ENCODE results near the gene NUP160. TPM values are rescaled to one million over a fixed set of nuclear protein-coding genes. Genes with fewer than 3 reads are reported as not detected.
A peak's percentile ranks its signal among the peaks of the same experiment; 100 is the strongest.

Gene NUP160
- polyA plus RNA-seq, 2 of the 4 experiments (the other 2 are of a cell fraction) = 34.9 to 70.4 TPM

- peak; percentile 95 for FAIRE-seq
- ATAC-seq = peak; percentile 94 to 97
- Histone ChIP-seq H3K4me1 (peaks cover 73% of the 10 kb centered on the region), H3K27ac (peak overlapping the region; percentile 88 to 89), H3K9me3 (no peaks in the 10 kb centered on the region), H3K4me2 (peak overlapping the region; percentile 68), H3K4me3 (no peak overlapping the region)
- TF ChIP-seq KDM1A (IDR thresholded peaks at IDR 0.05; ENCODE audit: low read depth) = no peak
- peak in 1 of 2 experiments; percentile 89; a peak in 2 of 4 replicates for TF ChIP-seq CEBPB (IDR thresholded peaks at IDR 0.05)
- TF ChIP-seq EHMT2 (IDR thresholded peaks at IDR 0.05; ENCODE audit: low read depth) = no peak
- peak; percentile 75 for TF ChIP-seq MAX (IDR thresholded peaks at IDR 0.05)
- TF ChIP-seq MYC (IDR thresholded peaks at IDR 0.05; ENCODE audit: borderline replicate concordance, low read length) = no peak
- no peak for TF ChIP-seq PHF8 (IDR thresholded peaks at IDR 0.05; ENCODE audit: borderline replicate concordance, low read depth)
- TF ChIP-seq BCL3 (IDR thresholded peaks at IDR 0.05) = no peak
- no peak for TF ChIP-seq ZFP36 (IDR thresholded peaks at IDR 0.05; ENCODE audit: borderline replicate concordance, partially characterized antibody)
- no peak for TF ChIP-seq RCOR1 (IDR thresholded peaks at IDR 0.05; ENCODE audit: low read depth, low read length)
- peak; percentile 71 to 94; a peak in 4 of 5 replicates for TF ChIP-seq EP300 (IDR thresholded peaks at IDR 0.05)
- TF ChIP-seq PBX3 (IDR thresholded peaks at IDR 0.05) = peak; percentile 77; the same call in 1 of the 2 replicates
- no peak for TF ChIP-seq TFCP2L1 (CRISPR knock-in tag; IDR thresholded peaks at IDR 0.05)
- no peak for TF ChIP-seq CBX2 (IDR thresholded peaks at IDR 0.05; ENCODE audit: borderline replicate concordance, low read depth)
- peak; percentile 18; the same call in 1 of the 2 replicates for TF ChIP-seq HOXB13 (CRISPR knock-in tag; IDR thresholded peaks at IDR 0.05; ENCODE audit: low read depth)
- TF ChIP-seq SMC3 (IDR thresholded peaks at IDR 0.05) = peak; percentile 12; the same call in 1 of the 3 replicates
- no peak for TF ChIP-seq POLR2A (IDR thresholded peaks at IDR 0.05; ENCODE audit: low read length)
- no peak for TF ChIP-seq RARB (CRISPR knock-in tag; IDR thresholded peaks at IDR 0.05)
- no peak for TF ChIP-seq FOXS1 (CRISPR knock-in tag; IDR thresholded peaks at IDR 0.05)
- TF ChIP-seq JUNB (IDR thresholded peaks at IDR 0.05) = peak; percentile 31
- peak; percentile 91 for TF ChIP-seq MAFK (IDR thresholded peaks at IDR 0.05; ENCODE audit: partially characterized antibody)
- TF ChIP-seq, protein P1, sequence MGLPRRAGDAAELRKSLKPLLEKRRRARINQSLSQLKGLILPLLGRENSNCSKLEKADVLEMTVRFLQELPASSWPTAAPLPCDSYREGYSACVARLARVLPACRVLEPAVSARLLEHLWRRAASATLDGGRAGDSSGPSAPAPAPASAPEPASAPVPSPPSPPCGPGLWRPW (IDR thresholded peaks at IDR 0.05) = no peak
- no peak for TF ChIP-seq POLR2AphosphoS2 (conservative IDR thresholded peaks at IDR 0.05; ENCODE audit: low read length)
- no peak for TF ChIP-seq KDM5A (IDR thresholded peaks at IDR 0.05)
- TF ChIP-seq FOSL2 (IDR thresholded peaks at IDR 0.05) = no peak
- peak; percentile 75 for TF ChIP-seq FOSL2 (CRISPR knock-in tag; IDR thresholded peaks at IDR 0.05)
- TF ChIP-seq, protein P2, sequence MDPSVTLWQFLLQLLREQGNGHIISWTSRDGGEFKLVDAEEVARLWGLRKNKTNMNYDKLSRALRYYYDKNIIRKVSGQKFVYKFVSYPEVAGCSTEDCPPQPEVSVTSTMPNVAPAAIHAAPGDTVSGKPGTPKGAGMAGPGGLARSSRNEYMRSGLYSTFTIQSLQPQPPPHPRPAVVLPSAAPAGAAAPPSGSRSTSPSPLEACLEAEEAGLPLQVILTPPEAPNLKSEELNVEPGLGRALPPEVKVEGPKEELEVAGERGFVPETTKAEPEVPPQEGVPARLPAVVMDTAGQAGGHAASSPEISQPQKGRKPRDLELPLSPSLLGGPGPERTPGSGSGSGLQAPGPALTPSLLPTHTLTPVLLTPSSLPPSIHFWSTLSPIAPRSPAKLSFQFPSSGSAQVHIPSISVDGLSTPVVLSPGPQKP (IDR thresholded peaks at IDR 0.05; ENCODE audit: low read depth, low read length) = no peak
- peak; percentile 93; the same call in 1 of the 2 replicates for TF ChIP-seq GATA3 (IDR thresholded peaks at IDR 0.05; ENCODE audit: borderline replicate concordance)
- TF ChIP-seq JUN (IDR thresholded peaks at IDR 0.05) = peak; percentile 43 to 78; a peak in 3 of 5 replicates
- peak; percentile 35 to 38; a peak in 4 of 5 replicates for TF ChIP-seq RAD21 (conservative IDR thresholded peaks at IDR 0.05 in 1 of 2, IDR thresholded peaks at IDR 0.05 in 1 of 2)
- ChIA-PET POLR2A (no interaction called here), CTCF (interaction anchor here (0.7 to 2.9 kb wide), 3 partner anchors 11 to 74 kb away, joined by 3 to 9 read pairs (median 4); no protein-coding TSS in a partner anchor)
- DNase-seq (ENCODE audit: low read depth in 1 of 2, low spot score in 1 of 2) = peak; percentile 72 to 97
- WGBS (ENCODE audit: missing lambda C conversion rate) = 3% methylated on average over 10 of the region's 10 CpGs
These were observed 9.9 kb upstream of the NUP160 start for GRCh38 chr11:47857892-47858543.

Measured in A549 (cell line).